ENCODE results near the gene TCF4. TPM values are rescaled to one million over a fixed set of nuclear protein-coding genes. Genes with fewer than 3 reads are reported as not detected.

The TCF4 gene
- total RNA-seq, 1 donor from 2014 or later, result 56.8 TPM

DNA sequence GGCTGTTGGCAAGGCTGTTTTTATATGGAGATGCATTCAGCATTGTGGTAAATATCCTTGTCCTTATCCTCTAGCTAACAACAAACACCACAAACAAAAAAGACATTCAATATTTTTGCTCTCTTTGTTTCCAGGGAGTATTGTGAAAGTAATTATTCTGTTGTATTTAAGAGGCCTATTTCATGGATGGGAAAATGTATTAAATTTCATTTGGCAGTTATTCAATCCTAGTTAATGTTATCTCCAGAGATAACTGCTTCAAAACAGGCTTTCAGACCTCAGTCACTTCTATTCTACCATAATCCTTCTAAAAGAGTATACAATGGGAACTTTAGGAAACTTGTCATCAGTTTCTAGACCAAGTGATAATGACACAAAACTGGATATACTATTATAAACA is 348.3 kb downstream of the TCF4 start:
- TF ChIP-seq, protein P1, sequence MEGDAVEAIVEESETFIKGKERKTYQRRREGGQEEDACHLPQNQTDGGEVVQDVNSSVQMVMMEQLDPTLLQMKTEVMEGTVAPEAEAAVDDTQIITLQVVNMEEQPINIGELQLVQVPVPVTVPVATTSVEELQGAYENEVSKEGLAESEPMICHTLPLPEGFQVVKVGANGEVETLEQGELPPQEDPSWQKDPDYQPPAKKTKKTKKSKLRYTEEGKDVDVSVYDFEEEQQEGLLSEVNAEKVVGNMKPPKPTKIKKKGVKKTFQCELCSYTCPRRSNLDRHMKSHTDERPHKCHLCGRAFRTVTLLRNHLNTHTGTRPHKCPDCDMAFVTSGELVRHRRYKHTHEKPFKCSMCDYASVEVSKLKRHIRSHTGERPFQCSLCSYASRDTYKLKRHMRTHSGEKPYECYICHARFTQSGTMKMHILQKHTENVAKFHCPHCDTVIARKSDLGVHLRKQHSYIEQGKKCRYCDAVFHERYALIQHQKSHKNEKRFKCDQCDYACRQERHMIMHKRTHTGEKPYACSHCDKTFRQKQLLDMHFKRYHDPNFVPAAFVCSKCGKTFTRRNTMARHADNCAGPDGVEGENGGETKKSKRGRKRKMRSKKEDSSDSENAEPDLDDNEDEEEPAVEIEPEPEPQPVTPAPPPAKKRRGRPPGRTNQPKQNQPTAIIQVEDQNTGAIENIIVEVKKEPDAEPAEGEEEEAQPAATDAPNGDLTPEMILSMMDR (IDR thresholded peaks at IDR 0.05; ENCODE audit: unreplicated experiment), result no peak
- no peak for DNase-seq (ENCODE audit: low spot score, unreplicated experiment)
- H3K36me3 Mint-ChIP-seq (ENCODE audit: insufficient read depth), result peaks cover 1% of the 10 kb centered on the region
- H3K4me3 Mint-ChIP-seq (ENCODE audit: low read depth), result no peak overlapping the region
- H3K27me3 Mint-ChIP-seq, result peaks cover 8% of the 10 kb centered on the region
- peaks cover 2% of the 10 kb centered on the region for H3K4me1 Mint-ChIP-seq (ENCODE audit: low read depth)
- H3K27ac Mint-ChIP-seq, result no peak overlapping the region
- H3K9me3 Mint-ChIP-seq (ENCODE audit: low read depth), result no peaks in the 10 kb centered on the region

DNA sequence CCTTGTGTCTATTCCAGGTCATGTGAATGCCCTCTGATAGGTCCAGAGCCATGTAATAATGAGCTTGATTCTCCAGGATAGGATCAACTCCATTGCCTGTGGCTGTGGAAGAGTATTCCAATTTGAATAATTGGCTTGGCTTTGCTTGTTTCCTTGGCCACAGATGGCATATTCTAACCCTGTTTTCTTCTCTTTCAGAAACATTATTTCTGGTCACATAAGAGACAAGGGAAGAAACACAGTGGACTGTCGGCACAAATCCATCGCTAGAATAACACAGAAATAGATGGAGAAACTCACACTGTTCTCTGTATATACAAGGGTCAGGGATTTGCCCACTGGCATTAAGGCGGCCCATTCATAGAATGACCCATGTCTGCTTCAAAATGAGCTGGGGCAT is 350.3 kb downstream of the TCF4 start:
- TF ChIP-seq, protein P1 (IDR thresholded peaks at IDR 0.05; ENCODE audit: unreplicated experiment), result no peak
- Mint-ChIP-seq H3K27ac (no peak overlapping the region), H3K27me3 (peaks cover 8% of the 10 kb centered on the region), H3K9me3 (ENCODE audit: low read depth) (no peaks in the 10 kb centered on the region), H3K4me1 (ENCODE audit: low read depth) (no peaks in the 10 kb centered on the region), H3K4me3 (ENCODE audit: low read depth) (no peak overlapping the region), H3K36me3 (ENCODE audit: insufficient read depth) (peaks cover 1% of the 10 kb centered on the region)
- DNase-seq (ENCODE audit: low spot score, unreplicated experiment), result no peak

DNA sequence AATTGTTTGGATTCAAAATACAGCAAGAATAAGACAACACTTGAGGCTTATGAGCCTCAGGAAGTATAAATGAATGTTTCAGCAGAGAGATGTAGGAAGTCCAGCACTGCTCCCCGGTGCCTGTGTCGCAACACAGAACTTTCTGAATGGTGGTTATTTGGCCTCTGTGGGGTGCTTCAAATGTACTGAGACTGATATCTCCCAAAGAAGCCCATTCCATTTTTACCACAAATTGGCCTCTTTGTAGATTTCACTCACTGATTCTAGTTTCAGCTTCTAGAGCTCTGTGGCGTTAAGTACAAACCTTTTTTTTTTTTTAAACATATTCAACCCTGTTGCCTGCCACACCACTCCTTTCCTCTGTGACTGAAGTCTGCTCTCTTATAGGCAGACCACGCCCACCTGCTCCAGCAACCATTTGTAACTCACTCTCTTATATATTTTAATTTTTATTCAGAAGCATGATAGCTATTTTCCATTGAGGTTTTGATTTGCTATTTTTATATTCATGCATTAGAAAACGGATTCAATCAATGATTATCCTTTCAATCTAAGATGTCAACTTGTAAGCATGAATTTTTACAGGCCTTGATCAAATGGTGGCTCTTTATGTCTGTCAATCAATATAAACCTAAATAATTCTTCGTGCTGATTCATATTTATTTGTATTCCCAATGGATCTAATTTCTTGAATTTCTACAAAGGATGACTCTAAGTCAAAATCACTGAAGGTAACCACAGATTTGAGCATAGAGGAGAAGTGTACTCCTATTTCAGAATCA is 351.7 kb downstream of the TCF4 start:
- Mint-ChIP-seq H3K4me1 (ENCODE audit: low read depth) (no peaks in the 10 kb centered on the region), H3K27ac (no peak overlapping the region), H3K27me3 (peaks cover 3% of the 10 kb centered on the region), H3K4me3 (ENCODE audit: low read depth) (no peak overlapping the region), H3K9me3 (ENCODE audit: low read depth) (no peaks in the 10 kb centered on the region), H3K36me3 (ENCODE audit: insufficient read depth) (peaks cover 5% of the 10 kb centered on the region)
- TF ChIP-seq, protein P1 (IDR thresholded peaks at IDR 0.05; ENCODE audit: unreplicated experiment), result no peak
- DNase-seq (ENCODE audit: low spot score, unreplicated experiment), result no peak

DNA sequence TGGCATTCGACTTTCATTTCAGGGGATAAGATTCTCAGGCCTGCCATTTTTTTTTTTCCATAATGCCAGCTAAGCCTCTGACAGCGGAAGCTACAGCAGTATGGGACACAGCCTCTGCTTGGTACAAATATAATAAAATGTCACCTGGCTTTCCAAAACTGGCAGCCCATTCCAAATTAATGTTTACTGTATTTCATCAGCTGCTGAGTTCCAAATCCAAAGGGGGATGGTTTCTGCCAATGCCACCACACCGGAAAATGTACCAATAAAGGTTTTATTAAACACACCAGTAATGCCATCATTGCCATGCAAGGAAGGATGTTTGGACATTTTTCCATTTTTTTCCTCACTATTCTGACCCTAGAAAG is 352.9 kb downstream of the TCF4 start:
- H3K36me3 Mint-ChIP-seq (ENCODE audit: insufficient read depth), result peaks cover 11% of the 10 kb centered on the region
- H3K9me3 Mint-ChIP-seq (ENCODE audit: low read depth), result no peaks in the 10 kb centered on the region
- no peak for DNase-seq (ENCODE audit: low spot score, unreplicated experiment)
- H3K4me3 Mint-ChIP-seq (ENCODE audit: low read depth), result no peak overlapping the region
- no peak overlapping the region for H3K27ac Mint-ChIP-seq
- no peaks in the 10 kb centered on the region for H3K4me1 Mint-ChIP-seq (ENCODE audit: low read depth)
- peaks cover 3% of the 10 kb centered on the region for H3K27me3 Mint-ChIP-seq
- TF ChIP-seq, protein P1 (IDR thresholded peaks at IDR 0.05; ENCODE audit: unreplicated experiment), result no peak

DNA sequence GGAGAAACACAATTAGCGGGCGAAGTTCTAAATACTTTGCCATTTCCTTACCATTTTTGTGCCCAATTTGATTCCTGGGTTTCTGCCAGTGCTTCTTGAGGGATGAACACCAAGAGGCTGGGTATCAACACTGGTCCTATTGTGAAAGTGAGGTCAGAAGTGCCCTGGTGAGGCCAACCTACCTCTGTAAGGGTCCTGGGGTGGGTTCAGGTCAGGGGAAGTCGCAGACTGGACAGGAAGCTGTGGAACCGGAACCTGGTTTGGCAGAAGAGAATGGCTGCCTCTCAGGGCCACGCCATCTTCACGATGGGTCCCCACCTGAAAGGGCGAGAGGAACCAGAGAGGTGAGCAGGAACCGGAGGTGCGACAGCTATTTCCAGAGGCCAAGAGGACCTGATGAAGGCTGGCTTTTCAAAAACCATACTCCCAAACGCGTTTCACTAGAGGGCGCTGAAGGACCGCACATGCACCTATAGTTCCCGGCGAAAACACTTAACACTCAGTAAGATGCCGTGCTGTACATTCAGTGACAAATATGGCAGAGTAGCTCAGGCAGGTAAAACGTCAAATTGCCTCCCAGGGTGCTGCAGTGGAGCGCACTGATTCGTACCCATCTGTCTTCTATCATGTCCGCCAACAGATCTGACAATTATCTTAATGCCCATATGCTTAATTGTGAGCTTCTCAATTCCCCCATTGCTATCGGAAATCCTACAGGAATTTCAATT is 353.5 kb downstream of the TCF4 start:
- H3K27me3 Mint-ChIP-seq, result peaks cover 3% of the 10 kb centered on the region
- H3K36me3 Mint-ChIP-seq (ENCODE audit: insufficient read depth), result peaks cover 11% of the 10 kb centered on the region
- DNase-seq (ENCODE audit: low spot score, unreplicated experiment), result peak; percentile 67
- TF ChIP-seq, protein P1 (IDR thresholded peaks at IDR 0.05; ENCODE audit: unreplicated experiment), result peak; percentile 89
- H3K27ac Mint-ChIP-seq, result no peak overlapping the region
- H3K4me1 Mint-ChIP-seq (ENCODE audit: low read depth), result no peaks in the 10 kb centered on the region
- H3K9me3 Mint-ChIP-seq (ENCODE audit: low read depth), result no peaks in the 10 kb centered on the region
- H3K4me3 Mint-ChIP-seq (ENCODE audit: low read depth), result no peak overlapping the region
